IMR-90 (cell line): ENCODE measurements around the gene CLPSL2. TPM values are rescaled to one million over a fixed set of nuclear protein-coding genes. Genes with fewer than 3 reads are reported as not detected.
A peak's percentile ranks its signal among the peaks of the same experiment; 100 is the strongest.

Experiments
- ATAC-seq: fragments of 200-7000 bp; cut with Tn5 transposase; 2 replicates; pipeline ENCODE4 v1.9.1; 2020; ENCODE audit warnings: low read depth, mild to moderate bottlenecking, moderate library complexity
- BruUV-seq: library from RNA; stranded (reverse); fragments of 400-500 nt; replicated peaks from 2 replicates; lab custom pipeline; 2021; lab: Mats Ljungman, UMichigan
- CTCF ChIA-PET: fragments of 300-600 bp; formaldehyde crosslinking; extraction: SDS; loops from one replicate; lab custom pipeline; 2021; ENCODE audit warnings: antibody characterized with exemption; lab: Yijun Ruan, JAX
- POLR2A ChIA-PET: fragments of 300-600 bp; sonication (Branson Sonifier 250); formaldehyde crosslinking; loops from one replicate; lab custom pipeline; 2022; ENCODE audit warnings: antibody characterized with exemption; ENCODE audit not compliant: unreplicated experiment; lab: Charles Lee
- DNase-seq: peaks from one replicate; pipeline ENCODE4 v3.0.0; 2013
- H2AFZ ChIP-seq: replicated peaks from 2 replicates; pipeline ENCODE3; 2013; ENCODE audit warnings: low read length, mild to moderate bottlenecking; ENCODE audit not compliant: poor library complexity
- H2AK5ac ChIP-seq: 2 replicates; pipeline ENCODE4 v1.6.1; 2013; ENCODE audit warnings: low read depth, low read length, inconsistent platforms
- H2AK9ac ChIP-seq: replicated peaks from 2 replicates; pipeline ENCODE3; 2013; ENCODE audit warnings: mild to moderate bottlenecking, low read depth, low read length, moderate library complexity; ENCODE audit not compliant: poor library complexity
- H2BK120ac ChIP-seq: 2 replicates; pipeline ENCODE4 v1.6.1; 2013; ENCODE audit warnings: low read depth, low read length, inconsistent platforms
- H2BK15ac ChIP-seq: 3 replicates; pipeline ENCODE4 v1.6.1; 2013; ENCODE audit warnings: low read depth, low read length, inconsistent platforms
- H2BK20ac ChIP-seq: 2 replicates; pipeline ENCODE4 v1.6.1; 2013; ENCODE audit warnings: low read depth, mild to moderate bottlenecking, inconsistent platforms, low read length, moderate library complexity
- H2BK5ac ChIP-seq: 2 replicates; pipeline ENCODE4 v1.6.1; 2013; ENCODE audit warnings: mild to moderate bottlenecking, low read depth, low read length, inconsistent platforms; ENCODE audit not compliant: poor library complexity, severe bottlenecking
- H3K14ac ChIP-seq: replicated peaks from 2 replicates; pipeline ENCODE4 v1.6.1; 2013; ENCODE audit warnings: low read depth, low read length, inconsistent platforms
- H3K18ac ChIP-seq: 2 replicates; pipeline ENCODE4 v1.6.1; 2013; ENCODE audit warnings: low read depth, low read length, control low read depth
- H3K23ac ChIP-seq: 2 replicates; pipeline ENCODE4 v1.6.1; 2013; ENCODE audit warnings: low read depth, low read length, inconsistent platforms
- H3K27ac ChIP-seq: 2 replicates; pipeline ENCODE4 v1.5.1; 2013; ENCODE audit warnings: mild to moderate bottlenecking, control low read depth, low read length; ENCODE audit not compliant: insufficient read depth
- H3K27me3 ChIP-seq: 2 replicates; pipeline ENCODE4 v1.6.1; 2013; ENCODE audit warnings: low read length; ENCODE audit not compliant: control insufficient read depth, insufficient read depth
- H3K36me3 ChIP-seq: 2 replicates; pipeline ENCODE4 v1.6.1; 2013; ENCODE audit warnings: low read length, mixed read lengths; ENCODE audit not compliant: control insufficient read depth, insufficient read depth
- H3K4ac ChIP-seq: 2 replicates; pipeline ENCODE4 v1.6.1; 2013; ENCODE audit warnings: low read depth, low read length, inconsistent platforms
- H3K4me1 ChIP-seq: 2 replicates; pipeline ENCODE4 v1.6.1; 2013; ENCODE audit warnings: low read length, mixed read lengths; ENCODE audit not compliant: control insufficient read depth, insufficient read depth
- H3K4me2 ChIP-seq: 2 replicates; pipeline ENCODE4 v1.6.1; 2013; ENCODE audit warnings: low read depth, mild to moderate bottlenecking, control low read depth, low read length, moderate library complexity
- H3K4me3 ChIP-seq: 2 replicates; pipeline ENCODE4 v1.5.1; 2013; ENCODE audit warnings: low read depth, mild to moderate bottlenecking, control low read depth, low read length, moderate library complexity; ENCODE audit not compliant: insufficient read depth
- H3K56ac ChIP-seq: 2 replicates; pipeline ENCODE4 v1.6.1; 2013; ENCODE audit warnings: low read length, inconsistent platforms; ENCODE audit not compliant: insufficient read depth; ENCODE audit errors: extremely low read depth
- H3K79me1 ChIP-seq, 2 experiments: 2 replicates each; pipeline ENCODE4 v1.6.1; 2013; ENCODE audit warnings: low read length in 2 of 2, inconsistent platforms in 1 of 2, low read depth in 1 of 2
- H3K9ac ChIP-seq: 2 replicates; pipeline ENCODE4 v1.6.1; 2013; ENCODE audit warnings: low read depth, low read length, control low read depth
- H3K9me1 ChIP-seq: 2 replicates; pipeline ENCODE4 v1.6.1; 2013; ENCODE audit warnings: low read length, inconsistent platforms; ENCODE audit not compliant: insufficient read depth
- H3K9me3 ChIP-seq: 2 replicates; pipeline ENCODE4 v1.6.1; 2013; ENCODE audit warnings: low read length; ENCODE audit not compliant: control insufficient read depth, insufficient read depth
- H4K20me1 ChIP-seq: 2 replicates; pipeline ENCODE4 v1.6.1; 2013; ENCODE audit warnings: low read length, inconsistent platforms; ENCODE audit not compliant: insufficient read depth
- H4K5ac ChIP-seq: 2 replicates; pipeline ENCODE4 v1.6.1; 2013; ENCODE audit warnings: mild to moderate bottlenecking, low read depth, low read length, control low read depth
- H4K8ac ChIP-seq, 2 experiments: 2 replicates each; pipeline ENCODE4 v1.6.1; 2013; ENCODE audit warnings: low read depth in 2 of 2, low read length in 2 of 2, control low read depth in 1 of 2, inconsistent platforms in 1 of 2
- H4K91ac ChIP-seq: 2 replicates; pipeline ENCODE4 v1.6.1; 2013; ENCODE audit warnings: low read depth, low read length, inconsistent platforms; ENCODE audit not compliant: insufficient read depth
- CEBPB ChIP-seq: IDR thresholded peaks from 2 replicates; pipeline ENCODE4 v1.6.1; 2012; ENCODE audit warnings: low read depth, low read length, improper control_type of control experiment
- CHD1 ChIP-seq: IDR thresholded peaks from 2 replicates; pipeline ENCODE4 v1.6.1; 2012; ENCODE audit warnings: low read depth, low read length, improper control_type of control experiment
- CTCF ChIP-seq: conservative IDR thresholded peaks from 2 replicates; pipeline ENCODE4 v1.5.1; 2012; ENCODE audit warnings: mild to moderate bottlenecking, low read depth, low read length, improper control_type of control experiment
- FOS ChIP-seq: fragments of 150-350 bp; IDR thresholded peaks from 2 replicates; pipeline ENCODE4 v1.6.1; 2016; ENCODE audit warnings: low read depth, low read length
- MAFK ChIP-seq: IDR thresholded peaks from 2 replicates; pipeline ENCODE4 v1.6.1; 2012; ENCODE audit warnings: low read depth, low read length, improper control_type of control experiment
- MXI1 ChIP-seq: IDR thresholded peaks from 2 replicates; pipeline ENCODE4 v1.6.1; 2012; ENCODE audit warnings: low read depth, mild to moderate bottlenecking, low read length, moderate library complexity, borderline replicate concordance
- NFE2L2 ChIP-seq: fragments of 150-350 bp; IDR thresholded peaks from 2 replicates; pipeline ENCODE4 v1.6.1; 2016; ENCODE audit warnings: low read depth, mild to moderate bottlenecking, low read length
- POLR2A ChIP-seq: IDR thresholded peaks from 2 replicates; pipeline ENCODE4 v1.6.1; 2012; ENCODE audit warnings: mild to moderate bottlenecking, low read depth, low read length
- RAD21 ChIP-seq: IDR thresholded peaks from 2 replicates; pipeline ENCODE4 v1.6.1; 2012; ENCODE audit warnings: low read length, improper control_type of control experiment
- RCOR1 ChIP-seq: IDR thresholded peaks from 2 replicates; pipeline ENCODE4 v1.6.1; 2012; ENCODE audit warnings: mild to moderate bottlenecking, low read length, improper control_type of control experiment; ENCODE audit not compliant: insufficient replicate concordance
- RFX5 ChIP-seq: IDR thresholded peaks from 2 replicates; pipeline ENCODE4 v1.8.0; 2012; ENCODE audit warnings: low read depth, mild to moderate bottlenecking, low read length, moderate library complexity
- USF2 ChIP-seq: fragments of 150-350 bp; IDR thresholded peaks from 2 replicates; pipeline ENCODE4 v1.6.1; 2017; ENCODE audit warnings: mild to moderate bottlenecking, antibody characterized with exemption, low read length, low read depth
- WGBS, 2 experiments: methylation state at CpG; one replicate each; pipeline versions ENCODE4 v1.1.5 to v1.1.7; 2013; ENCODE audit warnings: missing lambda C conversion rate in 2 of 2; ENCODE audit not compliant: insufficient read length in 1 of 2; ENCODE audit errors: extremely low coverage in 2 of 2; 5-methylcytosine and 5-hydroxymethylcytosine counted together
- dilution Hi-C: fragments of 300-500 bp; cut with HindIII; formaldehyde crosslinking; loops from one replicate; pipeline ENCODE4 v1.14.3; 2018; ENCODE audit warnings: low sequenced_read_pairs; ENCODE audit not compliant: unreplicated experiment
- in situ Hi-C: fragments of 300-500 bp; cut with MboI; formaldehyde crosslinking; loops from 3 replicates; pipeline ENCODE4 v1.14.3; 2019; ENCODE audit warnings: low sequenced_read_pairs, inconsistent platforms, mixed read lengths
- intact Hi-C: fragments of 100-400 bp; cut with micrococcal nuclease; formaldehyde crosslinking; loops from 2 replicates; pipeline ENCODE4 v1.10.0; 2022
- polyA plus RNA-seq, 3 experiments: library from polyadenylated mRNA; depleted of rRNA; stranded (reverse); fragments of >200 nt; gene quantifications; 2 replicates each; pipeline ENCODE4 v1.2.3, GENCODE V29; 2012; ENCODE audit warnings: low replicate concordance in 1 of 3
- total RNA-seq: library from RNA; depleted of rRNA; stranded (reverse); fragments of >200 nt; gene quantifications from 2 replicates; pipeline ENCODE4 v1.2.3, GENCODE V29; 2012
- TF ChIP-seq, protein P1 (sequence below): fragments of 150-350 bp; IDR thresholded peaks from 2 replicates; pipeline ENCODE4 v1.6.1; 2016; ENCODE audit warnings: low read depth, mild to moderate bottlenecking, low read length, moderate library complexity, borderline replicate concordance

Gene CLPSL2
- total and polyA plus RNA-seq, 2 of the 4 experiments (the other 2 are of a cell fraction): not detected

DNA sequence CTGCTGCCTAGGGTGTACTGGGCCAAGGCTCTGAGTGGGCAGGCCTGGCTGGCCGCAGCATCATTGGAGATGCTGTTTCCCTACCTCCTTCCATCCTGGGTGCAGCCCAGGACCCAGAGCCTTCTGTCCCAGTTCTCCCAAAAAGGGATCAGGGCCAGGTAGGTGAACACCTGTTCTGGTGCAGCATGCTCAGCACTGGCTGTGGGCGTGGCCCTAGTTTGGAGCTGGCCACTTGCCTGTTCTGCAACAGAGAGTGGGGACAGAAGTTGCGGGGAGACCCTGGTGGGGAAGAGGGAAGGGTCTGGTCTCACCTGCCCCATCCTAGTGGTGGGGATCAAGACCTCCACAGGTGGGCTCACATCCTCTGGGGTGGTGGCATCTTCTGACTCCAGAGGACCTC lies 40.9 kb upstream of the CLPSL2 start:
- H3K14ac ChIP-seq: no peak overlapping the region
- no peak overlapping the region for H3K4ac ChIP-seq
- H2BK5ac ChIP-seq: no peak overlapping the region
- no peak for DNase-seq
- no peak overlapping the region for H3K4me3 ChIP-seq
- H3K9ac ChIP-seq: no peak overlapping the region
- peaks cover 2% of the 10 kb centered on the region; the same call in 1 of the 2 replicates for H3K9me1 ChIP-seq
- no peaks in the 10 kb centered on the region for H4K20me1 ChIP-seq
- no peak overlapping the region for H2BK20ac ChIP-seq
- intact Hi-C loops: no loop called here
- no TSS peak for BruUV-seq
- H4K5ac ChIP-seq: no peak overlapping the region
- H3K27ac ChIP-seq: no peak overlapping the region
- ATAC-seq: no peak
- peak overlapping the region; percentile 48 for H2AFZ ChIP-seq
- no CpG with 5 or more reads among the region's 3 CpGs for WGBS, 2 experiments
- H2BK120ac ChIP-seq: no peak overlapping the region
- H4K91ac ChIP-seq: no peak overlapping the region
- no peak overlapping the region for H3K23ac ChIP-seq
- H2BK15ac ChIP-seq: no peak overlapping the region
- in situ Hi-C loops: loop anchor here (5.0 to 25.0 kb wide), 3 partner anchors 153 to 423 kb away; no protein-coding TSS in a partner anchor
- H3K4me2 ChIP-seq: no peak overlapping the region
- POLR2A ChIA-PET: no interaction called here
- H2AK5ac ChIP-seq: no peak overlapping the region
- dilution Hi-C loops: no loop called here
- H3K79me1 ChIP-seq: no peaks in the 10 kb centered on the region
- no peak overlapping the region for H3K18ac ChIP-seq
- H3K56ac ChIP-seq: no peak overlapping the region
- no peaks in the 10 kb centered on the region for H3K36me3 ChIP-seq
- H3K27me3 ChIP-seq: no peaks in the 10 kb centered on the region
- no peaks in the 10 kb centered on the region for H3K9me3 ChIP-seq
- H2AK9ac ChIP-seq: no peak overlapping the region
- CTCF ChIA-PET: interaction anchor here (1.3 to 1.8 kb wide), 2 partner anchors 111 to 148 kb away, joined by 5 to 8 read pairs; no protein-coding TSS in a partner anchor
- H3K4me1 ChIP-seq: no peaks in the 10 kb centered on the region
- H4K8ac ChIP-seq: no peak overlapping the region
- TF ChIP-seq USF2 (no peak), MAFK (no peak), FOS (no peak), CHD1 (no peak), RFX5 (no peak), MXI1 (no peak), RCOR1 (no peak), POLR2A (no peak), CEBPB (no peak), RAD21 (no peak), NFE2L2 (no peak), CTCF (no peak)
- TF ChIP-seq, protein P1, sequence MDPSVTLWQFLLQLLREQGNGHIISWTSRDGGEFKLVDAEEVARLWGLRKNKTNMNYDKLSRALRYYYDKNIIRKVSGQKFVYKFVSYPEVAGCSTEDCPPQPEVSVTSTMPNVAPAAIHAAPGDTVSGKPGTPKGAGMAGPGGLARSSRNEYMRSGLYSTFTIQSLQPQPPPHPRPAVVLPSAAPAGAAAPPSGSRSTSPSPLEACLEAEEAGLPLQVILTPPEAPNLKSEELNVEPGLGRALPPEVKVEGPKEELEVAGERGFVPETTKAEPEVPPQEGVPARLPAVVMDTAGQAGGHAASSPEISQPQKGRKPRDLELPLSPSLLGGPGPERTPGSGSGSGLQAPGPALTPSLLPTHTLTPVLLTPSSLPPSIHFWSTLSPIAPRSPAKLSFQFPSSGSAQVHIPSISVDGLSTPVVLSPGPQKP: no peak
